ENCODE measurements around the gene ADAMTS15.

The ADAMTS15 gene

GRCh38 chr11:130459521-130459920 lies 11.1 kb downstream of the ADAMTS15 start:
- H3K36me3 ChIP-seq (ENCODE audit: control insufficient read depth, insufficient read depth, low read length), result no peaks in the 10 kb centered on the region
- H3K27ac ChIP-seq (ENCODE audit: low read depth, low read length), result no peak overlapping the region
- H3K4me3 ChIP-seq (ENCODE audit: low read length), result no peak overlapping the region
- H3K27me3 ChIP-seq (ENCODE audit: control insufficient read depth, insufficient read depth, low read length), result no peaks in the 10 kb centered on the region
- H3K4me1 ChIP-seq (ENCODE audit: control insufficient read depth, insufficient read depth, low read length), result no peaks in the 10 kb centered on the region
- H3K9ac ChIP-seq (ENCODE audit: low read length), result no peak overlapping the region

DNA sequence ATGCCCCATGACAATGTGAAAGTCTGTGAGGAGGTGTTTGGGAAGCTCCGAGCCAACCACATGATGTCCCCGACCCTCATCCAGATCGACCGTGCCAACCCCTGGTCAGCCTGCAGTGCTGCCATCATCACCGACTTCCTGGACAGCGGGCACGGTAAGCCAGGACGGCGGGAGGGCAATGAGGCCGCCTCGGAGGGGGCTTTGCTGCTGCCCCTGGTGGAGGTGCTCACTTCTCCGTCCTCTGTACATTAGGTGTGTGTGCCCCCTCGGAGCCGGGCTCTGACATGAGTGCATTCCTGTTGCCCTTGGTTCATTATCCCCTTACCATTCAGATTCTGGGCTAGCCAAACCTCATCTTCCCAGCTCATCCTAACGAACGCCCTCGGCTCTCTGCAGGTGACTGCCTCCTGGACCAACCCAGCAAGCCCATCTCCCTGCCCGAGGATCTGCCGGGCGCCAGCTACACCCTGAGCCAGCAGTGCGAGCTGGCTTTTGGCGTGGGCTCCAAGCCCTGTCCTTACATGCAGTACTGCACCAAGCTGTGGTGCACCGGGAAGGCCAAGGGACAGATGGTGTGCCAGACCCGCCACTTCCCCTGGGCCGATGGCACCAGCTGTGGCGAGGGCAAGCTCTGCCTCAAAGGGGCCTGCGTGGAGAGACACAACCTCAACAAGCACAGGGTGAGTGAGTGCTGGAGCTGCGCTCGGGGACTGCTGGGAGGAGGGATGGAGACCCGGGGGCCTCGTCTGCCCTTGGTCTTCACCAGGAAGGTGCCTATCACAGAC lies 13.8 kb downstream of the ADAMTS15 start:
- Histone ChIP-seq H3K27me3 (ENCODE audit: control insufficient read depth, insufficient read depth, low read length) (no peaks in the 10 kb centered on the region), H3K27ac (ENCODE audit: low read depth, low read length) (no peak overlapping the region), H3K9ac (ENCODE audit: low read length) (no peak overlapping the region), H3K4me3 (ENCODE audit: low read length) (no peak overlapping the region), H3K4me1 (ENCODE audit: control insufficient read depth, insufficient read depth, low read length) (no peaks in the 10 kb centered on the region), H3K36me3 (ENCODE audit: control insufficient read depth, insufficient read depth, low read length) (no peaks in the 10 kb centered on the region)

- H3K4me1 ChIP-seq (ENCODE audit: control insufficient read depth, insufficient read depth, low read length), result no peaks in the 10 kb centered on the region
- H3K27ac ChIP-seq (ENCODE audit: low read depth, low read length), result no peak overlapping the region
- H3K27me3 ChIP-seq (ENCODE audit: control insufficient read depth, insufficient read depth, low read length), result no peaks in the 10 kb centered on the region
- no peak overlapping the region for H3K4me3 ChIP-seq (ENCODE audit: low read length)
- H3K36me3 ChIP-seq (ENCODE audit: control insufficient read depth, insufficient read depth, low read length), result no peaks in the 10 kb centered on the region
- no peak overlapping the region for H3K9ac ChIP-seq (ENCODE audit: low read length)
These were observed 14.5 kb downstream of the ADAMTS15 start for GRCh38 chr11:130462931-130463330.

DNA sequence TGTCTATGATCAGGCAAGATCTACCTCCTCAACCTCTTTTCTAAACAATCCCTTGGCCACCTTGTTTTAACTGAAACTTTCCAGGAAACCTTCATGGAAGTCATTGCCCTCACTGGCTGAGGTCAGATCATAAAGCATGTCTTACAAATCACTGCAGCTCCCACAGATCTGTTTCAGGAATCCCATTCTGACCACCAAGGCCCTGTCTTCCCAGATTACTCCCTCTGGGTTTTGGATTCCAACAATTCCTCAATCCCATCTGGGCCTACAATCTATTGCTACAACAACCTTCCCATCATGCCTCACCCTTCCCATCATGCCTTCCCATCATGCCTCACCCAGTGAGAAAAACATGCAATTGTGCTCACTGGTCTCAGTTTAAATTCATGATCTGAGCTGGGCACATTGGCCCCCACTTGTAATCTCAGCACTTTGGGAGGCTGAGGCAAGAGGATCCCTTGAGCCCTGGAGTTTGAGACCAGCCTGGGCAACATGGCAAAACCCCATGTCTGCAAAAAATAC lies 15.9 kb downstream of the ADAMTS15 start:
- no peak overlapping the region for H3K9ac ChIP-seq (ENCODE audit: low read length)
- H3K4me3 ChIP-seq (ENCODE audit: low read length), result no peak overlapping the region
- no peaks in the 10 kb centered on the region for H3K27me3 ChIP-seq (ENCODE audit: control insufficient read depth, insufficient read depth, low read length)
- no peaks in the 10 kb centered on the region for H3K36me3 ChIP-seq (ENCODE audit: control insufficient read depth, insufficient read depth, low read length)
- no peak overlapping the region for H3K27ac ChIP-seq (ENCODE audit: low read depth, low read length)
- no peaks in the 10 kb centered on the region for H3K4me1 ChIP-seq (ENCODE audit: control insufficient read depth, insufficient read depth, low read length)

- H3K9ac ChIP-seq (ENCODE audit: low read length), result no peak overlapping the region
- no peaks in the 10 kb centered on the region for H3K36me3 ChIP-seq (ENCODE audit: control insufficient read depth, insufficient read depth, low read length)
- H3K27me3 ChIP-seq (ENCODE audit: control insufficient read depth, insufficient read depth, low read length), result no peaks in the 10 kb centered on the region
- no peak overlapping the region for H3K4me3 ChIP-seq (ENCODE audit: low read length)
- H3K4me1 ChIP-seq (ENCODE audit: control insufficient read depth, insufficient read depth, low read length), result no peaks in the 10 kb centered on the region
- H3K27ac ChIP-seq (ENCODE audit: low read depth, low read length), result no peak overlapping the region
These were observed 16.8 kb downstream of the ADAMTS15 start for GRCh38 chr11:130465263-130465662.

GRCh38 chr11:130467116-130467900 lies 18.9 kb downstream of the ADAMTS15 start:
- Histone ChIP-seq H3K36me3 (ENCODE audit: control insufficient read depth, insufficient read depth, low read length) (peaks cover 6% of the 10 kb centered on the region), H3K27me3 (ENCODE audit: control insufficient read depth, insufficient read depth, low read length) (no peaks in the 10 kb centered on the region), H3K27ac (ENCODE audit: low read depth, low read length) (no peak overlapping the region), H3K4me3 (ENCODE audit: low read length) (no peak overlapping the region), H3K4me1 (ENCODE audit: control insufficient read depth, insufficient read depth, low read length) (no peaks in the 10 kb centered on the region), H3K9ac (ENCODE audit: low read length) (no peak overlapping the region)

- H3K27me3 ChIP-seq (ENCODE audit: control insufficient read depth, insufficient read depth, low read length), result no peaks in the 10 kb centered on the region
- peaks cover 6% of the 10 kb centered on the region for H3K36me3 ChIP-seq (ENCODE audit: control insufficient read depth, insufficient read depth, low read length)
- H3K4me1 ChIP-seq (ENCODE audit: control insufficient read depth, insufficient read depth, low read length), result no peaks in the 10 kb centered on the region
- H3K4me3 ChIP-seq (ENCODE audit: low read length), result no peak overlapping the region
- no peak overlapping the region for H3K27ac ChIP-seq (ENCODE audit: low read depth, low read length)
- H3K9ac ChIP-seq (ENCODE audit: low read length), result no peak overlapping the region
These were observed 20.7 kb downstream of the ADAMTS15 start for GRCh38 chr11:130469181-130469580.

DNA sequence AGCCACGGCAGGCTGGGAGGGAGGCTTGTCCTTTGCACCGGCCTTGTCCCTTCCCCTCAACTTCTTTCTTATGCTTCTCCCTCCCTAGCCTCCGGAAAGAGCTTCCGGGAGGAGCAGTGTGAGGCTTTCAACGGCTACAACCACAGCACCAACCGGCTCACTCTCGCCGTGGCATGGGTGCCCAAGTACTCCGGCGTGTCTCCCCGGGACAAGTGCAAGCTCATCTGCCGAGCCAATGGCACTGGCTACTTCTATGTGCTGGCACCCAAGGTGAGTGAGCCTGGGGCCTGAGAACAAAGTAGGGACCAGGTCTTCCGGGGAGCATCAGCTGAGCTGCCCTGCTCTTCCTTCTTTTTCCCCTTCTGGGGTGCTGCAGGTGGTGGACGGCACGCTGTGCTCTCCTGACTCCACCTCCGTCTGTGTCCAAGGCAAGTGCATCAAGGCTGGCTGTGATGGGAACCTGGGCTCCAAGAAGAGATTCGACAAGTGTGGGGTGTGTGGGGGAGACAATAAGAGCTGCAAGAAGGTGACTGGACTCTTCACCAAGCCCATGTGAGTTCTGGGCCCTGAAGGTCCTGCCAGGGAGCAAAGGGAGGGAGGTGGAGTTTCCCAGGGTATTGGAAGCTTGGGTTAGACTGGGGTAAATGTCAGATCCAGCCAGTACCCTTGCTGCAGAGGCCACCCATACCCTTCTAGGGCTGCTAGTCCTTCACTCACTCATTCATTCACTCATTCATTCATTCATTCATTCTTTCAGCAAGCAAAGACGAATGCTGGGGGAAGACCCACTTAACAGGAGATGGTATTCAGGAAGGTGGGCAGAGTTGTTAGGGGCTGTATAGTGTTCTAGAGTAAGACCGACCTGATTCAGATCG lies 22.6 kb downstream of the ADAMTS15 start:
- H3K27ac ChIP-seq (ENCODE audit: low read depth, low read length), result no peak overlapping the region
- no peaks in the 10 kb centered on the region for H3K27me3 ChIP-seq (ENCODE audit: control insufficient read depth, insufficient read depth, low read length)
- H3K4me3 ChIP-seq (ENCODE audit: low read length), result no peak overlapping the region
- H3K9ac ChIP-seq (ENCODE audit: low read length), result no peak overlapping the region
- H3K4me1 ChIP-seq (ENCODE audit: control insufficient read depth, insufficient read depth, low read length), result no peaks in the 10 kb centered on the region
- peaks cover 6% of the 10 kb centered on the region for H3K36me3 ChIP-seq (ENCODE audit: control insufficient read depth, insufficient read depth, low read length)

GRCh38 chr11:130471731-130472433 lies 23.4 kb downstream of the ADAMTS15 start:
- H3K36me3 ChIP-seq (ENCODE audit: control insufficient read depth, insufficient read depth, low read length), result peaks cover 6% of the 10 kb centered on the region

DNA sequence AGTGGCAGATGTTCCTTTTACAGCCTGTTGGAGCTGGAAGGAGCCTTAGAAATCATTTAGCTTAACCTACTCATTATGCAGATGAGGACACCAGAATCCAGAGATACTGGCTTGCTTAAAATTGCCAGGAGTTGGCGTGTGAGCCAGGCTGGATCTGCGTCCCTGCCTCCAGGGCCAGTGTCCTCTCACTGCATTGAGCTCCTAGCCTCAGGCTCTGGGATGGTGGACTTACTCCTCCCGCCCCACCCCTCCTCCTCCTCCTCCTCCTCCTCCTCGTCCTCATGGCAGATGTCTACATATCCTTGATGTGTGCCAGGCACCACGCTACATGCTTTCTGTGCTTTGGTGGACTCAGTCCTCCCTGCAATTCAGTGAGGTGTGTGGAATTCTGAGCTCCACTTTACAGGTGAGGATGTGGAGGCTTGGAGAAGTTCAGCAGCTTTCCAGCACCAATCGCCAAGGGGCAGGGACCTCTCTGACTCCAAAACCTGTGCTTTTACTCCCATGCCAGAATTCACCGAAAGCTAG lies 24.1 kb downstream of the ADAMTS15 start:
- Histone ChIP-seq H3K36me3 (ENCODE audit: control insufficient read depth, insufficient read depth, low read length) (peaks cover 6% of the 10 kb centered on the region), H3K4me3 (ENCODE audit: low read length) (no peak overlapping the region), H3K27me3 (ENCODE audit: control insufficient read depth, insufficient read depth, low read length) (no peaks in the 10 kb centered on the region), H3K9ac (ENCODE audit: low read length) (no peak overlapping the region), H3K27ac (ENCODE audit: low read depth, low read length) (no peak overlapping the region), H3K4me1 (ENCODE audit: control insufficient read depth, insufficient read depth, low read length) (no peaks in the 10 kb centered on the region)

More at GRCh38 chr11:130471731-130472433, 23.4 kb downstream of the ADAMTS15 start:
- H3K4me3 ChIP-seq (ENCODE audit: low read length), result no peak overlapping the region
- H3K9ac ChIP-seq (ENCODE audit: low read length), result no peak overlapping the region
- H3K27me3 ChIP-seq (ENCODE audit: control insufficient read depth, insufficient read depth, low read length), result no peaks in the 10 kb centered on the region
- no peaks in the 10 kb centered on the region for H3K4me1 ChIP-seq (ENCODE audit: control insufficient read depth, insufficient read depth, low read length)
- no peak overlapping the region for H3K27ac ChIP-seq (ENCODE audit: low read depth, low read length)

- Histone ChIP-seq H3K9ac (ENCODE audit: low read length) (no peak overlapping the region), H3K4me3 (ENCODE audit: low read length) (no peak overlapping the region), H3K27ac (ENCODE audit: low read depth, low read length) (no peak overlapping the region), H3K36me3 (ENCODE audit: control insufficient read depth, insufficient read depth, low read length) (peaks cover 6% of the 10 kb centered on the region), H3K27me3 (ENCODE audit: control insufficient read depth, insufficient read depth, low read length) (no peaks in the 10 kb centered on the region), H3K4me1 (ENCODE audit: control insufficient read depth, insufficient read depth, low read length) (peaks cover 4% of the 10 kb centered on the region)
These were observed 24.8 kb downstream of the ADAMTS15 start for GRCh38 chr11:130473056-130473794.

All from rectal smooth muscle tissue (tissue), 1 donor.